HG03432 (cell line): ENCODE results near the gene SPIC.
"Not testable (repeated sequence)": the region's sequence is repeated elsewhere in the genome, so short reads cannot be mapped to it uniquely, and the experiment has no call there.

Source experiments
- ATAC-seq: cut with Tn5 transposase; IDR thresholded peaks from one replicate; pipeline ENCODE4 v1.9.1; 2021; ENCODE audit warnings: mild to moderate bottlenecking, moderate library complexity; ENCODE audit not compliant: unreplicated experiment

Gene SPIC

DNA sequence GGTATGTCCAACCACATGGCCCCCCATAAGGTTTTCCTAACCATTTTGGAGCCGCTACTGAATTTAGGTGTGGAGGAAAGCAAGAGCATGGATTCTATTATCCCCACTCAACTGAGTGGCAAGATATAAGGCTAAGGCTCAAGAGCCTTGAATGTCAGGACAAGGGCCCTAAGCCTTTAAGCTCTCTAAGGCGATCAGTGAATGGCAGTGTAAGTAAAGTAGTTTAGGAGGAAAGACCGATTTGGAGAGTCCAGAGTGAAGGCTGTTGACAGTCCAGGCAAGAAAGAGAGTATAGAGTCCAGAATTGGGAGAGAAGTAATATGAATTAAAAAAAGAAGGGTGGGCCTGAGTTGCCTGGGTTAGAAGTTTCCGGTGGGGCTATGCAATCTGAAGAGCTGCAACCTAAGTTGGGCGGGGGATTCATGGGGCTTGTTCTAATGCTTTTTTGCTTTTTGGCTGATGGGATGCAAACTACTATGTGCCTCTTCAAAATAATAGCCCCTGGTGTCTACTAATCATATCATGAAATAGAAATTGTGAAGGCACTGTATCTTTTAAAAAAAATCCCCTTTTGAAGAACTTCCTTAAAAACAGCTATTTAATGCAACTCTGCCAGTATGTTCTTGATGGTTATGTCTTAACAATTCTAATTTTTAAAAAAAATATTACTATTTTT, at the start of gene SPIC:
TSS of gene SPIC (plus strand) at position 626 of the 676 bp plus-strand sequence. CDS start 1,569 bp downstream, outside the sequence.
- ATAC-seq: no peak

DNA sequence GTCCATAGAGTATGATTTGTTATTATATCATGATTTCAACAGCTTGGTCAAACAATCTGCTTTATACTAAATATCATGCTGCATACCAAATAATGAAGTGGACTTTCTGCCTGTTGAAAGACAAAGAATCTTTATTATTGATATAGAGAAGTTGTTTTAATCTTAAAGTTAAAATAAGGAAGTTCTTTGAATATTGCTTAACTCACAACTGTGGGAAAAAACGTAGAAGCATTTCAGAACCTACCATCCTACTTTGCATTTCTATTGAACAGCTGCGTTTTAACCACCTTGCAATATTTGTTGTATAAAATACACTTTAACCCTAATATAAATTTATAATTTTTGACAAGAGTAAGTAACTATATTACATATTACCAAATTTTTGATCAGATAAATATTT, 44.7 kb upstream of the SPIC start:
- no peak for ATAC-seq

GRCh38 chr12:101436136-101436535, 39.0 kb upstream of the SPIC start:
- ATAC-seq: no peak

GRCh38 chr12:101439236-101439635, 35.9 kb upstream of the SPIC start:
- no peak for ATAC-seq

DNA sequence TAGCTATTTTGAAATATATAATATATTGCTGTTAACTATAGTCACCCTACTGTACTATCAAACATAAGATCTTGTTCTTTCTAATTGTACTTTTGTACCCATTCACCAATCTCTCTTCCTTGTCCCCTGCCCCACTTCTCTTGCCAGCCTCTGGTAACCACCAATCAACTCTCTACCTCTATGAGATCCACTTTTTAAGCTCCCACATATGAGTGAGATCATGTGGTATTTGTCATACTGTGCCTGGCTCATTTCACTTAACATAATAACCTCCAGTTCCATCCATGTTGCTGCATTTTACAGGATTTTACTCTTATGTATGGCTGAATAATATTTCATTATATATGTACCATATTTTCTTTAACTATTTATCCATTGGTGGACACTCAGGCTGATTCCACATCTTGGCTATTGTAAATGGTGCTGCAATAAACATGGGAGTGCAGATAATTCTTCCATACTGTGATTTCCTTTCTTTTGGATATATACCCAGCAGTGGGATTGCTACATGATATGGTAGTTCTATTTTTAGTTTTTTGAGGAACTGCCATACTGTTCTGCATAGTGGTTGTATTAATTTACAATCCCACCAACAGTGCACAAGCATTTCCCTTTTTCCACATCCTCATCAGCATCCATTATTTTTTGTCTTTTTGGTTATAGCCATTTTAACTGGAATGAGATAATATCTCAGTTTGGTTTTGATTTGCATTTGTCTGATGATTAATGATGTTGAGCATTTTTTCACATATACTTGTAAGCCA, 33.5 kb upstream of the SPIC start:
- no peak for ATAC-seq

DNA sequence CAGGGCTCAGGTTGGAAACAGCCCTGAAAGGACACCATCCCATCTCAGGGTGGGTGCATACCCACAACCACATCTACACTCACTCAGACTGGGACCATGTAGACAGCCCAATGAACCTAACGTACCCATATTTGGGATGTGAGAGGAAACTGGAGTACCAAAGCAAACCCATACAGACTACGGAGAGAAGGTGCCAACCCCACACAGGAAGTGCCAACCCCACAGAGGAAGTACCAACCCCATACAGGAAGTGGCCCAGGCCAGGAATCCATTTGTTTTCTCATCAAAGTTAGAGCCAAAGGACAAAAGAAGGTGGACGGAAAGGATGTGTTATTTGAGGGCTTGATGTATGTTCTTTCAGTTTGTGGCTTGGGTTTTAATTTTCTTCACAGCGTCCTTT, 19.5 kb upstream of the SPIC start:
- no peak for ATAC-seq

- ATAC-seq: no peak
Measured at GRCh38 chr12:101459642-101460346, 15.3 kb upstream of the SPIC start.

- no peak for ATAC-seq
Measured at GRCh38 chr12:101468948-101469347, 6.2 kb upstream of the SPIC start.

DNA sequence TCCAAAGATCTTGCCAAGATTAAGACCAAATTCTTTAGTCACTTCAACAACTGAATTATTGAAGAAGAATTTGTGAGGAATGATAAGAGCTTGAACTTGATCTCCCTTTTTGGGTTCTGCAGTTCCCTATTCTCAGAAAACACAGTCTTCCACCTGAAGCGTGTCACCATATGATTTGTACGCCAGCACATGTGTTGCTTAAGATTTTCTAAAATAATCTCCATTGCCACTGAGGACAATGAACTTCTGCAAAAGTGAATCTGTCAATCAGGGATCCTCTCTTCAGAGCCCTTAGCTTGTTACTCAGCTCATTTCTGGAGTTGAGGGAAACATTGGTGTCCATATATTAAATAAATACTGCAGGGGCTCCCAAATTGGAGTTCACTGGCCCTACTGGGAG, 4.2 kb upstream of the SPIC start:
- ATAC-seq: no peak

GRCh38 chr12:101471878-101472277, 3.3 kb upstream of the SPIC start:
- ATAC-seq: not testable (repeated sequence)

DNA sequence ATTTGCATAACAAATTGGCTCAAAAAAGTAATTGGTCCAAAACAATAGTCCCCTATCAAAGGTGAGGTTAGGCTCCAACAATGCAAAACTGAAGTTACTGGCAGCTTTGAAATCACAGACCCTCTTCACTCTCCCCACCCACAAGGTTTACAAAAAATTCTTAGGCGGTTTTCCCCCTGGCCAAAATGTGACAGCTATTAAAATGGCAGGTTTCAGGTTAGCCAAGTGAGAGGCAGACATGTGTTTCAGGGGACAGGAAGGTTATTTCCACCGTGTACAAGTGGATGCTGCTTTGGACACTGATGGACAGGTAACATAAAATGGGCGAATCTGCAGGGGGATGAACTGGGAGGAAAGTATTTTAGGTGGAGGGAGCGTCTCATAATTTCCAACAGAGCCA, 888 bp upstream of the SPIC start:
- no peak for ATAC-seq

DNA sequence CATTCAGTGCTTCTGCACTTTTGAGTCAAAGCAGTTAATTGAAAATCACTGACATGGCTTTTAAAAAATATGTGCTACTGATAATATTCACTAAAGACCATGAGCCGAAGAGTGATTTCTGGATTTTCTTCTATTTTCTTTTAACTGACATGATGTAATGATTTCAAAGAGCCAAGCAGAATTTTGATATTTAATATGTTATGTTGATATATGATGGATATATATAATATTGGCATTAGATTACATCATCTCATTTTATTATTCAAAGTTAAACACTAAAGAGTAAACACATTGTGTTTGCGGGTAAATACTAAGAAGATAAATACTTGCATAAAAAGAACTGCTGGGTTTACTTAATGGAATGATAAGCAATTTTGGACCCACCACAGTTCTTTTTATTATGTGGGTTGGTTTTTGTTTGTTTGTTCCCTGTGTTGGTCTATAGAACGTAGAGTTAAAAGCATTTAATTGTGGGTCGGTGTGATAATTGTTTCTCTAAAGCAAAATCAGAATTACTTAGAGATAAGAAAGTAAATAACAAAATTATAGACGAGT, 692 bp downstream of the SPIC start:
- no peak for ATAC-seq

GRCh38 chr12:101480849-101481248, 5.7 kb downstream of the SPIC start:
- ATAC-seq: no peak

- no peak for ATAC-seq
Measured at GRCh38 chr12:101485021-101485420, 9.9 kb downstream of the SPIC start.

- no peak for ATAC-seq
Measured at GRCh38 chr12:101488469-101488868, 13.3 kb downstream of the SPIC start.

DNA sequence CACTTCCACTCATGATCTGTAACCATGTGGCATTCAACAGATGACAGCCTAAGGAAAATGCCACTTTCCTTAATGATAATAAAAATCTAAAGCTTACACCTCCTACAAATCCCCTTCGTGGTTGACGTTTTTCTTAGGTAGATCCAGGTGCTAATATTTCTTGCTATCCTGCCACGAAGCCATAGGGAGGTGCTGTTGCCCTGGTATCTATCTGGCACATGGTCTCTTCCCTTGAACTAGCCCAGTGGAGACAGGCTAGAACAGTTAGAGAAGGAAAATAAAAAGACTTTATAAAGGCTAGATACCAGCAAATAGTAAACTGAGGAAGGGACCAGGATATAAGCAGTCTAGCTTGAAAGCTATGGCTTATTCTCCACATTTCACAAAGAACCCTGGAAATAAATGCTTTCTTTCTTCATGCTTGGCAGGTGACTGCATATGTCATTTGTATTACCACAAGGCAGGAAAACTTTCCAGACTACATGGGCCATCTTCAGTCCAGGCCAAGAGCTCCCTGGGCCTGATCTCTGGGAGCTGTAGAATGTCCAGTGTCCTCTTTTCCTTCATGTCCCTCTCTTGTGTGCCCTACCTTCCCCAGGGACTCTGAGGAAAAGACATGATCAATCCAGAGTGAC, 15.3 kb downstream of the SPIC start:
- peak; percentile 55 for ATAC-seq

DNA sequence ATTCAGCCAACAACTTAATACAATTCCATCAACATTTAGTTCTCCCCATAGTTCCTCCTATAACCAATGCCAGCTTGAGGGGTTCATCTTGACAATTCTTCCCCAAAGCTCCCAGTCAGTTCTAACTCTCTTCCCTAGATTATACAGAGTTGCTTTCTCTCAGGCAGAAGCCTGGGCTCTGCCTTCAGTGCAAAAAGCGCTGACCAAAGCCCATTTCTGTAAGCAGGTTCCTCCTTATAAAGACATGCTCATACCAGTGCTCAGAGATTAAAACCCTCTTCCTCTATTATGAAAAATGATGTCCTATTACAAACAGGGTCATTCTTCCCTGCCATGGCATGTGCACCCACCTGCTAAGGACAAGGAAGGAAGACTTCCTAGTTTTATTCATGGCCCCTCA, 16.2 kb downstream of the SPIC start:
- ATAC-seq: no peak

DNA sequence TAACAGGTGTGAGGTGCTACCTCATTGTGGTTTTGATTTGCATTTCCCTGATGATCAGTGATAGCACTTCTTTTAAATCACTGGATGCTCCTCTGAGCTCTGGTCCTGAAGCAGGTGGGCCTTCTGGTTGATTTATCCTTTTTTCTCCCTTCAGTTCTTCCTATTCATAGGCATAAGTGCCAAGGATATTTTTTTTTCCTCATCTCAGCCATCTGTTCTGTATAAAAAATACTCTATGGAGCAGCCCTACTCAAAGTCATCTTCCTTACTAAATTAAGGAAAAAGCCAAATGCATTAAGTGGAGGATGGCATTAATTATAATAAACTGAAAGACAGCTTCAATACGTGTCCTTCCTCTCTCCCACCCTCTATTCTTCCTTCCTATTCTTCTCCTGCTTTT, 18.4 kb downstream of the SPIC start:
- no peak for ATAC-seq

GRCh38 chr12:101498252-101498651, 23.1 kb downstream of the SPIC start:
- no peak for ATAC-seq

- ATAC-seq: no peak
Measured at GRCh38 chr12:101501410-101501995, 26.4 kb downstream of the SPIC start.

- ATAC-seq: no peak
Measured at GRCh38 chr12:101521136-101521535, 46.0 kb downstream of the SPIC start.
